RPMI7951 (cell line): ENCODE results near the gene JPH2. TPM values are rescaled to one million over a fixed set of nuclear protein-coding genes. Genes with fewer than 3 reads are reported as not detected.
"Not testable (repeated sequence)": the region's sequence is repeated elsewhere in the genome, so short reads cannot be mapped to it uniquely, and the experiment has no call there.

Experiments
- DNase-seq: peaks from one replicate; pipeline ENCODE4 v3.0.0-alpha.2; 2012; ENCODE audit warnings: low read depth
- total RNA-seq: library from RNA; depleted of rRNA; stranded (reverse); fragments of >200 nt; shearing (Covaris generic); gene quantifications from 2 replicates; pipeline ENCODE4 v1.2.3, GENCODE V29; 2014

Gene JPH2
- total RNA-seq, 1 experiment from 2014 or later, result 16.0 TPM

- peak; percentile 67 for DNase-seq
These were observed 24.4 kb upstream of the JPH2 start for GRCh38 chr20:44211177-44212039.

- DNase-seq, result peak; percentile 99
These were observed 23.6 kb upstream of the JPH2 start, which contains the start of gene OSER1 for GRCh38 chr20:44210406-44211176. TSS of gene OSER1 (minus strand) at chr20:44210771. CDS start at chr20:44206957, 3,814 bp downstream.

DNA sequence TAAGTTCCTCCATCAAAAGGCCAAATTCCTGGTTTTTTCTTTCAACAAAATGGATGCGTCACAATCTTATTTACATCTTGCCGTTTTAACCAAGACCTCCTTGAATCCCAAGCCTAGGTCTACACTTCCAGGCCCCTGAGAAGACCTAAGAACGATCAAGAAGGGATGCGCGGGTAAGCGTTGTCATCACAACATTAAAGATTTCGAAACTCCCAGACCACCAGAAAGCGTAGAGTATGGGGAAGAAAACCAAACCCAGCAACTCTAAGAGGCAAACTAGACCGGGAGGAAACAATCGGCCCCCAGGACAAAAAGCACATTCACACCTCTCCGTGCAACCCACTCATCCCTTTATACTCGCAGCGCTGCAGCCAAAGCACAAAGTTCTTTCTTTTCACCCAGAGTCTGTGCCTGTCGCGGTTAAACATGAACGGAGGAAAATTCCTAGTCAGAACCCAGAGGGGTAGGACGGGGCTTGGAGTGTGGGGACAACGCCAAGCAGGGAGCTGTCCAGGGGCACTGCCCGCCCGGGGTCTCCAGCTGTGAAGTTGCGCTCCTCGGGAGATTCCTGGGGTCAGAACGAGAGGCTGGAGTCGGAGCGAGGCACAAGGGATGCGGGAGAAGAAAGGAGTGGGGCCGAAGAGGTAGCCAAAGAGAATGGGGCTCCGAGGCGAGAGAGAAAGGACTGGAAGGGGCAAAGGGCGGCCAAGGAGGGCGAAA, 22.9 kb upstream of the JPH2 start:
- DNase-seq, result peak; percentile 43

- no peak for DNase-seq
These were observed 21.8 kb upstream of the JPH2 start for GRCh38 chr20:44208770-44209169.

- DNase-seq, result no peak
These were observed 21.2 kb upstream of the JPH2 start for GRCh38 chr20:44208165-44208564.

- DNase-seq, result no peak
These were observed 20.2 kb upstream of the JPH2 start for GRCh38 chr20:44207126-44207723.

DNA sequence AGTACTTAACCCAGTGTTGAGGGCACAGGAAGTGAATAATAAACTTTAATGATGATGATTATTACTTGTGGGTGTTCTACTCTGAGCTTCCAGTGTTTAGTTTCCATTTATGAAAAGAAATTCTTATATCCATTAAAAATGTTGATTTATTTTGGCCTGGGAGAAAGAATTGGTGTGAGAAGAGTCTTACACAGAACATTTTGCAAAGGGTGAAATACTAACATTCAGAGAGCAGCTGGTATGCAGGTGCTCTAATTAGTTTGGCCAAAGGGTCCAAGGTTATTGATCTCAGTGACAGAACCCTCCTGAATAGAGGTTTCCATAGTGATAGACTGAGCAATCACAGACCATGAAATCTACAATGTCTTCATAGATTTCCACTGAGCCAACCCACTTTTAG, 19.1 kb upstream of the JPH2 start:
- DNase-seq, result no peak

DNA sequence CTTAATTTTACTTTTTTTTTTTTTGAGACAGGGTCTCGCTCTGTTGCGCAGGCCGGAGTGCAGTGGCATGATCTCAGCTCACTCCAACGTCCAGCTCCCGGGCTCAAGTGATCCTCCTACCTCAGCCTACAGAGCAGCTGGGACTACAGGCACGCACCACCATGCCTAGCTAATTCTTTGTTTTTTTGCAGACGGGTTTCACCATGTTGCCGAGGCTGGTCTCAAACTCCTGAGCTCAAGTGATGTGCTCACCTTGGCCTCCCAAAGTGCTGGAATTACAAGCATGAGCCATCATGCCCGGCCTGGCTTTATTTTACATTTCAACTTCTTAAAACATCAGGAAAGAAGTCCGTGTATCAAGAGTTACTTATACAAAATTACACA, 17.8 kb upstream of the JPH2 start:
- no peak for DNase-seq

GRCh38 chr20:44204156-44204831, 17.3 kb upstream of the JPH2 start:
- DNase-seq, result peak; percentile 96

- peak; percentile 82 for DNase-seq
These were observed 16.2 kb upstream of the JPH2 start for GRCh38 chr20:44203161-44203560.

DNA sequence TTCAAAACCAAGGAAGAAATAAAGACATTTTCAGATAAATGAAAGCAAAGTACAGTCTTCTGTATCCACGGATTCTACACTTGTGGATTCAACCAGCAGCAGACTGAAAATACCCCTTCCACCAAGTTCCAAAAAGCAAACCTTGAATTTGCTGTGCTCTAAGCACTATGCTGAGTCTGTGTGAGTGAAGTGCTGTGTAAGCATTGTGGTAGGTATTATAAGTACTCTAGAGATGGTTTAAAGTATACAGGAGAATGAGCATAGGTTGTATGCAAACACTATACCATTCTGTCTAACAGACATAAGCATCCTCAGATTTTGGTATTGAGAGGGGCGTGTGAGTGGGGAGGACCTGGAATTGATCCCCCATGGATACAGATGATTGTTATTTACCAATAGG, 14.0 kb upstream of the JPH2 start:
- no peak for DNase-seq

DNA sequence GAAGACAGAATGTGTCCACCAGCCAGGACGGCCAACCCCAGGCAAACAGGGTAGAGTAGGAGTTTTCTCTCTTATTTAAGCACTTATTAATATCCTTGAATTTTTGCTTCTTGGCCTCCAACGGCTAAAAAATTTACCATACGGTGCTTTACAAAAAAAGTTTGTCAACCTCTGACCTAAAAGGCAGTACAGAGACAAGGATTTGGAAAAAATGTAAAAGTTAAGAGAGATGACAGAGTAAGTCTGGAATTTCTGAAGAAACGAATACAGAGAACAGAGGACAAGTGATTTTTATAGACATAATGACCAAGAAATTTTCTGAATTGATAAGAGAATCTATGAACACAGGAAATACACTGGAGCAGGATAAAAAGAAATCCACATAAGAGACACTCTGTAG, 13.4 kb upstream of the JPH2 start:
- DNase-seq, result no peak

DNA sequence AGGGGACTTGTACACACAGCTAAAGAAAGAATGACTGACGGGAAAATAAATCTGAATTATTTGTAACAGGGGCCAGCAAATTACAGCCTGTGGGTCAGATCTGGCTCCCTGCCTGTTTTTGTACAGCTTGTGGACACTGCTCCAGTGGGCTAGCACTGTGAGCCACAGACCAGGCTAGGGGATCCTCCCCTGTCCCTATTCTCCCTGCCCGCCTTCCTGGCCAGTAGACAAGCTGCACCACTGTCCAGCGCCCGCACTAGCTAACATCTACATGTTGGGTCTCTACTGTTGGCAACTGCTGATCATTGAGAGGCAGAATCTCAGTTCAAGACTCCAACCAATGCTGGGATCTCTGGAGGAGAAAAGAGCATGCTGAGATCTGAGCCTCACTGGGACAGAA, 12.9 kb upstream of the JPH2 start:
- no peak for DNase-seq

DNA sequence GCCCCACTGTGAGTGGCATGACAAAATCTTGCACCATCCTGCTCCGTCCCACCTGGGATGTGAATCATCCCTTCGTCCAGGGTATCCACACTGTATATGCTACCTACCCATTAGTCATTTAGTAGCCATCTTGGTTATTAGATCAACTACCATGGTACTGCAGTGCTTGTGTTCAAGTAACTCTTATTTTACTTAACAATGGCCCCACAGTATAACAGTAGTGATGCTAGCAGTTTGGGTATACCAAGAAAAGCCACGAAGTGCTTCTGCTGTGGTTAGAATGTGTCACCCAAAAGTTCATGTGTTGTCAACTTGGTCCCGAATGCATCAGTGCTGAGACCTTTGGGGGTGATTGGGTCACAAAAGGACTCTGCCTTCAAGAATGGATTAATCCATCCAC, 11.9 kb upstream of the JPH2 start:
- no peak for DNase-seq

GRCh38 chr20:44196271-44196670, 9.3 kb upstream of the JPH2 start:
- DNase-seq, result no peak

DNA sequence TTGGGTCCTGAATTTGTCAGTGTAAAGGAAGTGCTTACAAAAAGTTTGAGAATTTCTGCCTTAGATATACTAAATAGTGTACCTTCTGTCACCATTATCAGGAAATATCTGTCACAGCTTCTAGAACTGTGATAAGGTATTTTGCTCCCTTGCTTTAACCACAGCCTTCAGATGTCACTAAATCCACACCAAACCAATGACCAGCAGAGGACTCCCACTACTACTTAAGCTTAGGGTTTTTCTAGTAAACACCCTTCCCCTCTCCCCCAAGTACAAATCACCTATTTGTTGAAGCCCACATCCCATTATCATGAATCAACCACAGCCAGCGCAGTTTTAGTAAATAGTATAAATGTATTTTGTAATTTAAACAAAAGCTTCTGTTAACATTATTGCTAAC, 8.6 kb upstream of the JPH2 start:
- DNase-seq, result no peak

DNA sequence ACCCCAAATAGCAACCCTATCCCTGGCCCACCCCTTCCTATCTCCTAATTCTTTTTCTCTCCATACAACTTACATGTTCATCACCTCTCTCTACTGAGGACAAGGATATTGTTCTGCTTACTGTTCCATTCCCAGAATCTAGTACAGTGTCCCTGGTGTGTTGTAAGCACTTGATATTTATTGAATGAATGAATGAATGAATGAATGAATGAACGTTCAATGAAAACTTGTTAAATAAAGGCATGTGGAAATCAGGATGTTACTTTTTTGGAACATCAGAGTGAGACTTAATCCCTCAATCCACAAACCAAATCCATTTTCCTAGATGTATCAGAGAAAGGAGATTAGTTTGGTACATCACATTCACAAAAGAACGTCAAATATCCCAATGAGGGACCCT, 6.8 kb upstream of the JPH2 start:
- no peak for DNase-seq

GRCh38 chr20:44191640-44192039, 4.7 kb upstream of the JPH2 start:
- not testable (repeated sequence) for DNase-seq

GRCh38 chr20:44190197-44190852, 3.3 kb upstream of the JPH2 start:
- peak; percentile 83 for DNase-seq

DNA sequence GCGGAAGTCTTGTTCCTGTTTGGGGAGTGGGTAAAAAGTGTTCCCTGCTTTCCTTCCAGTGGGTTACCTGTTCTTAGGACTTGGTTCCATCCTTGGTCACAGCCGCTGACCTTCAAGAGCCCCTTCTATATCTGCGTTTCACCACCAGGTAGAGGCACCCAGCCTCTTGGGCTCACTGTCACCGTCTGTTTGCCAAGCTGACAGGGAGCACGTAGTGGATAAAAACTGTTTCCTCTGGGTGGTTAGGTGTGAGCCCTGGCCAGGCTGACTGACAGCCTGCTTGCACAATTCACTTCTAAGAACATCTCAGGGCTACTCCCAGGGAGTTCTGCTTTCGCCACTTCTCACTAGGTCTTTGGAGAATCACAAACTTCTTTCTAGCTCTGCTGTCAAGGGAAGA, 1.8 kb upstream of the JPH2 start:
- no peak for DNase-seq
